NCI-H2107 (cell line): ENCODE results near the gene CCDC187.
A peak's percentile ranks its signal among the peaks of the same experiment; 100 is the strongest.

Experiments used
- DNase-seq: peaks from one replicate; lab custom pipeline; 2025; lab: John Stamatoyannopoulos, UW

The CCDC187 gene

GRCh38 chr9:136225748-136226679 lies 77.9 kb downstream of the CCDC187 start:
- DNase-seq: peak; percentile 69

GRCh38 chr9:136225366-136225747 lies 78.5 kb downstream of the CCDC187 start:
- no peak for DNase-seq

GRCh38 chr9:136223871-136224640 lies 79.8 kb downstream of the CCDC187 start:
- DNase-seq: no peak

DNA sequence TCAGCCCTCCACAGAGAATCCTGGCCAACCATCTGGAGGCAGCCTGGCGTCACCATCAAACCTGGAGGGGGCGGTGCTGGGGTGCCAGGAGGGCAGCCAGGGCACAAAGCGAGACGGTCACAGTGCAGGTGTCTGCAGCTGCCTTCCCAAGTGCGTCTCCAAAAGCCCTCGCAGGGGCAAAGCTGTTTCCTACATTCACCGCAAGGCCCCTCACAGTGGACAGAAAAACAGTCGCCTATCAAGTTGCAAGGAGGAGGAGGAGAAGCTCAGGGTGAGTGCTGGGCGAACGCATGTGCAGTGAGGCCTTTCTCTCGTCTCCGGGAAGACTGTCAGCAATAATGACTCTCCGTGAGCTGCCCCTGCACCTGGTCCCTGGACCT lies 81.0 kb downstream of the CCDC187 start:
- DNase-seq: no peak

DNA sequence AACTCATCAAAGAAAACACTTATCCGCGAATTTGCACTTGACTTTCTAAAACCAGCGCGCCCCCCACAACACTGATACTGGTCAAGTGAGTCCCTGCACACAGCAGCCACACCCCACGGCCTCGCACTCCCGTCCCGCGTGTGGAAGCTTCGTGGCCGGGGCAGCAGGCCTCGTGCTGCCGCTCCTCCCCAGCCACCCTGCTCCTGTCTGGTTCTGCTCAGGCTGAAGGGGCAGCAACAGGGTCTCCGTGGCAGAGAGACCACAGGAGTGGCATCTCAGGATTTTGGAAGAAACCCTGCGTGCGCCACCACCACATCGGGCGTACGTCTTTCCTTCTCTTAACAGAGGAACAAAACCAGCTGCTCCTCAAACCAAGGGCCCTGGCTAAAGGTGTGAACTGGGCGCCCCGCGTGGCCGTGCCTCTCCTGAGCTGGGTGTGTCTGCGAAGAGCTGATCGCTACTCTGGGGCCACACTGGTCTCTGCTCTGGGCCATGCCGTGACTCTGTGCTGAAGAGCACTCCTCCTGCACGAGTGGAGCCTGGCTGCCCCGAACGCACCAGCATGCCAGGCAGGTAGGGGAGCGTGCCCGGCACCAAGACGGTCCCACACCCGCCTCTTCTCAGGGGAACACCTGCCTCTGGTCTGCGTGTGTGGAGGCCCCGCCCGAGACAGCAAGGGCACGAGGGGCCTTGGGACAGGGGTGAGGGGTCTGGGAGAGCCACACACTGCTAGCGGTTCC lies 81.6 kb downstream of the CCDC187 start:
- DNase-seq: no peak

- no peak for DNase-seq
Observed at GRCh38 chr9:136220017-136220729, 83.7 kb downstream of the CCDC187 start.

DNA sequence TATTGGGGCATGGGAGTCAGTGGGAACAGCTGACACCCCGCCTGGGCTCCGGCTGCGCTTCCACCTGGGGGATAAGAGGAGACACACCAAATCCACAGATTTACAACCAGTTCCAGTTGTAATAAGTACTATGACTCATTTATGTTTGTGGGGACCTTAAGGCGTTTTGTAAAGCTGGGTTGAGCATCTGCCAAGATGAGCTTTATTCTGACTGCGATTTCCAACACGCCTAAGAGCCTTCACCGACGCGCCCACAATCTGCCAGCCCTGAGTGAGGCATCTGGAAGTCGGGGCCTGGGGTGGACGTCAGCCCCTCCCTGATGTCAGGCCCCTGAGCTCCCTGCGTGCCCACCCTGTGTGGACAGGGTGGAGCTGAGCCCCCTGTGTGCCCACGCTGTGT lies 84.6 kb downstream of the CCDC187 start:
- no peak for DNase-seq

DNA sequence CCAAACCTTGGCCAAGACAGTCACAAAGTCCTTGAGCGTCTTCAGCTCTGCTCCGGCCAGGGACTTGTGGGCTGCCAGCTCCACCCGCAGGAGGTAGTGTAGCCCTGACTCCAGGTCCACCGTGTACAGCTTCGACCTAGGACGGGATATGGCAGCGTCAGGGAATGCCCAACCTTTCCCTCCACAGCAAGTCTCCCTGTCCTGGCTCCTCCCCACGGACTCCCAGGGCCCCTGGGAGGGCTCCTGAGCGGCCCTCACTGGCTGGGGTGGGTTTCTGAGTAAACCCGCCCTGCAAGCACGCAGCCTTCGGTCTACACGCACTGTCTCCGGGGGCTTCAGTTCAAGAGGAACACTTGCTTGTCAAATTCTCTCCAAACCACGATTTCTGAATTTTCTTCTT lies 85.2 kb downstream of the CCDC187 start:
- DNase-seq: no peak

GRCh38 chr9:136218271-136218670 lies 85.6 kb downstream of the CCDC187 start:
- no peak for DNase-seq

DNA sequence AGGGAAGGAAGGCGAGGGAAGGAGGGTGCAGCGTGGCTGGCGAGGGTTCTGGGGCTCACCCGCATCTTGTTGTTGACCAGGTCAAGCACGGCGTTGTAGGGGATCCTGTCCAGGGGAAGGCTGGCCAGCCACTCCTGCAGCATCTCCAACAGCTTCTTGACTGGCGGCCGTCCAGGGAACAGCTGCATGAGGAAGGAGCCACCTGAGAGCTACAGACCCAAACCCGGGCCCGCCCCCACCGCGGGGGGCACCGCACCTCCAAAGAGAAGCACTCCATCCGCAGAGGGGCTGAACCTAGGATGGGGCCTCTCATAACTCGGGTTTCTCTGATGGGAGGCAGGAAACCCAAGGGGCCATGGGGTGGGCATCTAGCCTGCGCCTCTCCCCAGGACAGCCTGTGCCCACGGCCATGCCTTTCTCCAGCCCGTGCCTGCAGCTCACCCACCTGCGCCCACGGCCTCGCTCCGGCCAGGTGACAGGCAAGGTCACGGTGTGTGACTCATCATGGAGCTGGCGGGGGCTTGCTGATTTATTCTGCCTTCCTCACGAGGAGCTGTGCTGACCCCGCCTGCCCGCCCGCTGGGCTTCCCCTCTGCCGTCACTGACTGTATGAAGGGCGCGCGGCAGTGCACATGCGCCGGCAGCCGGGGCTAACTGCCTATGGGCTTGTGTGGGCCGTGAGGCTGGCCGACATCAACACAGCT lies 87.2 kb downstream of the CCDC187 start:
- no peak for DNase-seq

DNA sequence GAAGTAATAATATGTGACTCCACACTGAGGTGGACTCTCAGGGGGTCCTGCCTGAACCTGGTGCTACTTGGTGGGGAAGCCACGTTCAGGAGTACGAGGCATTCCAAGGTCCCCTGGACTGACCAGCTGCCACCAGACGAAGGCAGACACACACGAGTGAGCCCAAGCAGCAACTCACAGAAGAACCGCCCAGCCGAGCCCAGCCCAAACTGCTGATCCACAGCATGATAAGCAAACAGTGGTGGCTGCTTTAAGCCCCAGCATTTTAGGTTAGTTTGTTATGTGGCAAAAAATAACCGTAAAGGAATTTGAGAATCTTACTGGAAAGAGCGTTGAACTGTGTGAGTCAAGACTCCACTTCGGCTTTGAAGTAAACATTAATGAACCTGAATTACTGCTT lies 90.2 kb downstream of the CCDC187 start:
- DNase-seq: no peak

DNA sequence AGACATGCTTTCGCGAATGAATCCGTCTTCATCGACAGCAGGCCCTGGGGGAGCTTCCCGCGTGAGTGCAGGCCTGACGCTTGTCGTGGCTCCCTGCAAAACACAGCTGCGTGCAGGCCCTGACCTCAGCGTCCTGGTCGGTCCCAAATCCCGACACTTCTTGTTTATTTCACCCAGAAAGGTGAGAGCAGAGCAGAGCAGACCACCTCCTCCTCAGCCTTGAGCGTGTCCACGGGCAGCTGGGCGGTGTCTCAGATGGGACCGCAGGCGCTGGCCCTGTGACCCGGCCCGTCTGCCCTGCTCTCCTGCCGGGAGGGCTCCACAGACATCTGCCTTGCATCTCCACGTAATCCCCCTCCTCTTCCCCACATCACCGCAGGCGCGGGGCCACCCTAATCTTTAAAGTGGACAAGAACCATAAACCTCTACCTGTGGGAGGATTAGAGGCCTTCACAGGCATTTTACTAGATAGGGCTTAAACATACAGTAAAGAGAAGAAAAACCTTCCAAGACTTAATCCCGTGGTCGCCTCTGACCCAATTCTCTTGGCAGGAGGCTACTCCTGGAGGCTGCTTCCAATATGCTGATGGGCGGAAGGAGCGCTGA lies 91.4 kb downstream of the CCDC187 start:
- DNase-seq: no peak

- DNase-seq: no peak
Observed at GRCh38 chr9:136211441-136212344, 92.2 kb downstream of the CCDC187 start.

GRCh38 chr9:136211006-136211405 lies 92.9 kb downstream of the CCDC187 start:
- DNase-seq: no peak

DNA sequence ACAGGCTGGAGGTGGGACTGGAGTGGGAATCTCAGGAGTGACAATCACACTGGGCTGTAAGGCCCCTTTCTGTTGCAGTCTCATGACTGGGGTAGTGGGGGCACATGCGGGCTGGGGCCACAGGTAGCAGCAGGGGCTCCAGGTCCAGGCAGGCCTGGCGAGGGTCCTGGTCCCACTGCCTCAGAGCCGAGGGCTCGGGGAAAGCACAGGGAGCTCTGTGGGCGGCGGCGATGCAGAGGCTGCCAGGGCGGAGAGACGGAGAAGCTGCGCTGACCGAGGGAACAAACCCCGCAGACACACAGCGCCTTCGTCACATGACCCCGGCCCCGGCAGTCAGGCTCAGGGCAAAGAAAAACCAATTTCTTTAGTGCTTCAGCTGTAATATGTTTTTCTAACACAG lies 93.6 kb downstream of the CCDC187 start:
- no peak for DNase-seq

DNA sequence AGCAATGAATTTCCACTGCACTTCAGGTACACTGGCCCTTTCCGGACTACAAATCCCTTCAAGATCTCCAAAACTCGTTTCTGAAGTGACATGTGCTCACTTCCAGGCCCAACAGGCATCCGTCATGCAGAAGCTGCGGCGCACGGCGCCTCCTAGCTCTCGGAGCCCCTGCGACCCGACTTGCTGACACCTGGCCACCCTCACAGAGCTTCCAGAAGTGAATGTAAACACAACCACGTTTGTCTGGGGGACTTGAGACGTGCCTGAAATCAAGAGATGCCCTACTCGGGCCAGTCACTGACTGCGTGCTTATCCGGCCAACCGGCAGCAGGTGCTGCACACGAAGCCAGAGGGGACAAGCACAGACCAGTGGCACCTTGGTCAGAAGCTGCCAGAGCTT lies 94.1 kb downstream of the CCDC187 start:
- no peak for DNase-seq

DNA sequence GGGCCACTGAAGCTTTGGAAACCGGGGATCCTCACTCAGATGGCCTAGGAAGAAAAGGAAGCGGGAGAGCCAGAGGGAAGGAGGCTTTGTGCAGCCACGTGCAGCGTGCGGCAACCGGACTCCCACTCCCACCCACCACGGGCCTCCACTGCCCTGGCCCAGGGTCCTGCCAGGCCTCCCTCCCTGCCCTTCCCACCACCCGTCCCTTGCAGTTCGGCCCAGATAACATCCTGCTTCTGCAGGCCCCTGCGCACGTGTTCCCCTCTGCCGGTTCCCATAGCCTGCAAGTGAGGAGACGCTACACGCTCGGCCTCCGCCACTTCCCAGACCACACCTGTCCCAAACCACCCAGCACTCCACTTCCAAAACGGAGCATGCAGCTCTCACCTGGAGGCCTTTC lies 94.7 kb downstream of the CCDC187 start:
- DNase-seq: no peak

DNA sequence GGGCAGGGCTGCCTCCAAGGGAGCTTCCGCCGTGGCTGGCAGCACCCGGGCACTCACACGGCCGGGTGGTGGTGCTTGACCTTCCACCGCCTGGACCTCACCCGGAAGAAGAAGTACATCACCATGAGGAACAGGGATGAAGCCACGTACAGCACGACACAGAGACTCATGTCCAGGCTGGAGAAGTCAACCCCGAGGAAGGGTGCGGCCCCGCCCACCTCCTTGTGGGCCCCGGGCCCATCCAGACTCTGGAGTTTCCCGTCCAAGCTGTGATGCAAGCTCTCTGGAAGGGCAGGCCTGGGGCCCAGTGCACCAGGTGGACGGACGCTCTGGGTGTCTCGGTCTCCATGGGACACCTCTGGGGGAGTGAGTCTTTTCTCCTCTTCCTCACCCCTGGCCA lies 95.2 kb downstream of the CCDC187 start:
- DNase-seq: no peak

DNA sequence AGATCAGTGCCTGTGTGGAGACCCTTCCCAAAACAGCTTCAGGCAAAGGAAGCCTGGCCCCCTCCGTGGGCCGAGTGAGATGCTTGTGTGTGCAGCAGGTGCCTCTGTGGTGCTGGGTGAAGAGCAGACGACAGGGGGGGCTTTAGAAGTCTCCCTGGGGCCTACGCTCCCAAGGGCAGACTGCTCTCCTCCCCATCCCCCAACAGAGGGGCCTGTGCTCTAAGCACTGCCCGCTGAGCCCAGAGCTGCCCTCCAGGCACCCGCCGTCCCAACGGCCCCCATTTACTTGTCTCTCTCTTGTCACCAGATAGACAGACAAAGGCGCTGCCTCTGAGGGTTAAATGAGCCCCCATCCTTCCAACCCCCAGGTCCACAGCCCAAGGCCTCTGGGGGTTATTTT lies 96.3 kb downstream of the CCDC187 start:
- DNase-seq: no peak
